Activated gamma-delta T cell (primary cell): Measurements from ENCODE around the gene ABHD1.
"Not testable (repeated sequence)": the region's sequence is repeated elsewhere in the genome, so short reads cannot be mapped to it uniquely, and the experiment has no call there.

Source experiments
- DNase-seq: peaks from one replicate; lab custom pipeline; 2025; lab: John Stamatoyannopoulos, UW

Gene ABHD1

DNA sequence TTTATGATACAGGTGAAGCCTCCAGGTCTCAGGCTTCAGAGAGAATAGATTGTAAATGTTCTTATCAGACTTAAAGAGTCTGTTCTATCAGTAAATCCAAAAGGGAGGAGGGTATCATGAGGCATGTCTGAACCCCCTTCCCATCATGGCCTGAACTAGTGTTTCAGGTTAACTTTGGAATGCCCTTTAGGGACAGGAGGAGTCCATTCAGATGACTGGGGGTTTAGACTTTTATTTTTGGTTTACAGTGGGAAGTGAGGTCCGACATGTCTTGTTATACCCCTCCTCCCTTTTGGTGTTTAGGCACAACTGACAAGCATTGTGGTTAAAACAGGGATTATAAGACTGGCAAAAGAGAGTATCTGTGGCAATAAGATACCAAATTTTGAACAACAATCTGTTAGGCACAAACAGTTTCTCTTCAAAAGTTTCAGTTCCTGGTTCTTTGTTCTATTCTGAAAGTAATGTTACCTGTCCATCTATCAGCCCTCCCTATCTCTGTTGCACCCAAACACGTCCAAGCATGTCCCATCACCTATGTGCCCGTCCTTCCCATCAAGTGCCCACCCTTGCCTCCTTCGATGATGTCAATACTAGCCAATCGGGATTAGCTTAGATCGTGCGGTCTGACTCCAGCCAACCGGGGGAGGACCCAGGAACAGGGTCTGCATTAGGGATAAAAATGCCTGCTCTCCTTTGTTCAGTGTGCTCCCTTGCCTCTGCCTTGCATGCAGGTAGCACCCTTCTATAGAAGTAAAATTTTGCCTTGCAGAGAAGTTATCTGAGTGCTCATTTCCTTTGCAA lies 41.5 kb downstream of the ABHD1 start:
- DNase-seq, result no peak

DNA sequence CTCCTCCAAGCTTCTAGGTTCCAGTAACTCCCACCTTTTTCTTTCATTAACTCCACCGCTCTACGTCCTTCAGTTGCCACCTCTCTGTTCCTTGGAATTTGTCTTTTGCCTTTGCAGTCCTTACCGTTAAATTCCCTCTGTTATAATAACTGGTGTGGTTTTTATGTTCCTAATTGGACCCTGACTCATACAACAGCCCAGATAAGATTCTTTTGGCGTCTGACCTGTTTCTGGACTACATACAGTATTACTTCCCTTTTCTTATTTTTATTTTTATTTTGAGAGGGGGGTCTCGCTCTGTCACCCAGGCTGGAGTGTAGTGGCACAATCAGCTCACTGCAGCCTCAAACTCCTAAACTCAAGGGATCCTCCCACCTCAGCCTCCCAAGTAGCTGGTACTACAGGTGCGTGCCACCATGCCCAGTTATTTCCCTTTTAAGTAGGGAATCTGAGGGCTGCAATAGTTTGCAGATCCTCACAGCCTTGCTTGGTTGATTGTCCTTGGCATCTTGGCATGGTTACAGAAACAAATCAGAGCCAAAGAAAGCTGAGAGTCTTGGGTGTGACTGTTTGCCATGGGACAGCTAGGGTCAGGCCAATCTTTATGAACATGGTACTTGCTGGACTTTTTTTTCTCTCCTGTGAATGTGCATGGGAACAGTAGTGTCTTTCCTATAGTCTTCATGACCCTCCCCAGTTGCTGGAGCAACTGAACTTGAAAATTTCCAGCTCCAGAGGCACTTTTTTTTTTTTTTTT lies 47.1 kb downstream of the ABHD1 start:
- DNase-seq, result no peak

DNA sequence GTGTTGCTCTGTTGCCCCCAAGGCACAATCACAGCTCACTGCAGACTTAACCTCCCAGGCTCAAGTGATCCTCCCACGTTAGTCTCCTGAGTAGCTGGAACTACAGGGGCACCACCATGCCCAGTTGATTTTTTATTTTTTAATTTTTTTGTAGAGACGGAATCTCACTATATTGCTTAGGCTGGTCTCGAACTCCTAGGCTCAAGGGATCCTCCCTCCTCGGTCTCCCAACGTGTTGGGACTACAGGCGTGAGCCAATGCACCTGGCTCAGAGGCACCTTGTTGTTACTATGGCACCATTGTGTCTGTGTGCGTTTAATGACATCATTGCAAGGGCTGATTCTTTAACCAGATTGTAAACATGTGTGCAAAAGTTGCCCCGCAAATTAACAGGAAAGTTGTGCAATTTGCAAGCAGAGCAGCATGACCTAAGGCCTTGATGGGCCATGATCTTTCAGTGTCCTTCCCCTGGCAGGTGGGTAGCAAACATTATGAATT lies 47.8 kb downstream of the ABHD1 start:
- no peak for DNase-seq

DNA sequence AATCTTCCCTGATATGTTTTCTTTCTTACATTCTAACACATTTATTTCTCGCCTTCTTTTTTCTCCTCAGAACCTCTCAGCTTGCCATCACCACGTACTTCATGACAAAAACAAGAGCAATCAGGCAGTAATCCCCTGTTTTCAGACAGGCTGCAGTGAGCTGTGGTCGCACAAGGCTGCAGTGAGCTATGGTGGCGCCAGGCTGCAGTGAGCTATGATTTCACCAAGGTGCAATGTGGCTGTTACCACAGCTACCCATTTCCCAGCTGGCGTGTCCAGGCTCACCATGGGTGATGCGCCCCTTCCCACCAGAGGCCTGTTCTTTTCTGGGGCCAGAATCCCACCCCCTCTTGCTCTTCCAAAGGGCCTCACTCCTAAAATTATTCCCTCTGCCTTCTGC lies 51.0 kb downstream of the ABHD1 start:
- no peak for DNase-seq

DNA sequence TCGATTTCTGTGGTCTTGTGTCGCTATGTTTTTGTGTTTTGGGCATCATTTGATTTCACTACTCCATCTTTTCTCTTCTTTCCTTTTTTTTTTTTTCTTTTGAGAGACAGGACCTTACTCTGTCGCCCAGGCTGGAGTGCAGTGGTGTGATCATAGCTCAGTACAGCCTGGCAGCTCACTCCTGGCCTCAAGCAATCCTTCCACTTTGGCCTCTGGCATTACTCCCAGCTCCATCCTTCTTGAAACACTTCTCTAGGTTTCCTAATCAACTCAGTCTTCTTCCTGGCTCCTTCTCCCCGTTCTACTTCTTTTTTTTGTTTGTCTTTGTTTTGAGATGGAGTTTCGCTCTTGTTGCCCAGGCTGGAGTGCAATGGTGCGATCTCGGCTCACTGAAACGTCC lies 51.7 kb downstream of the ABHD1 start:
- DNase-seq, result no peak

DNA sequence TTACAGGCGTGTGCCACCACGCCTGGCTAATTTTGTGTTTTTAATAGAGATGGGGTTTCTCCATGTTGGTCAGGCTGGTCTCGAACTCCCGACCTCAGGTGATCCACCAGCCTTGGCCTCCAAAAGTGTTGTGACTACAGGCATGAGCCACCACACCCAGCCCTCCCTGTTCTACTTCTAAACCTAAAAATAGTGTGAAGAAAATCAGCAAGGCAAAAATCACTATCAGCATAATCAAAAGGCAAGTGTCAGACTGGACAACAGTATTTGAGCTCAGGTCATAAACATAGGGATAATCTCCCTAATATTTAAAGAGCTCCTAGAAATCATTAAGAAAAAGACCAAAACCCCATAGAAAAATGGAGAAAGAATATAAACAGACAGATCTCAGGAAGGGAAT lies 52.2 kb downstream of the ABHD1 start:
- DNase-seq, result not testable (repeated sequence)

DNA sequence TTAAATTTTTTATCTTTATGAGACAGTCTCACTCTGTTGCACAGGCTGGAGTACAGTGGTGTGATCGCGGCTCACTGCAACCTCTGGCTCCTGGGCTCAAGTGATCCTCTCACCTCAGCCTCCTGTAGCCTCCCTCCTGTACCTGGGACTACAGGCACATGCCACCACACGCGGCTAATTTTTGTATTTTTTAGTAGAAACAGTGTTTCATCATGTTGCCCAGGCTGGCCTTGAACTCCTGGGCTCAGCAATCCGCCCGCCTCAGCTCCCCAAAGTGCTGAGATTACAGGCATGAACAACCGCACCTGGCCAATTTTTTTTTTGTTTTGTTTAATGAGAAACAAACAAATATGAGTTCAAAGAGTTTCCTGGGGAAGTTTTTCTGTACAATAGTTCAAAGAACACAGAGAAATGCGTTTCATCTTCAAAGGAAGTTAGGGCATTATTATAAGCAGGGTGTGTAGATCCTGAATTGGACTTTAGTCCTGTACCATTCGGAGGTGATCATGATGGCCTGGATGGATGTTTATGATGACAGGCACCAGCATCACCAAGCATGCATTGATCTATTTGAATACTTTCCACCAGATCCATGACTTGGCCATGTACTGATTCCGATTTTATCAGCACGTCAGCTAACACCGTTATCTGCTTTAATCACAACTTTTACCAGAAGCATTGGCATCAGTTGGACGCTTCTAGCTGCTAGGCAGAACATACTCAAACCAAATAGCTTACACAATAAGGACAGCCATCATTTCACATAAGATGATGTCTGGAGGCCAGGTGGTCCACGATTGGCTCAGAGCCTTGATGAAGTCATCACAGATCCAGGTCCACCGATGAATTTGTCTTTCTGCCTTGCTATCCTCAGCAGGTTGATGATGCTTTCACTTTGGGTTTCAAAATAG lies 54.1 kb downstream of the ABHD1 start:
- DNase-seq, result no peak

DNA sequence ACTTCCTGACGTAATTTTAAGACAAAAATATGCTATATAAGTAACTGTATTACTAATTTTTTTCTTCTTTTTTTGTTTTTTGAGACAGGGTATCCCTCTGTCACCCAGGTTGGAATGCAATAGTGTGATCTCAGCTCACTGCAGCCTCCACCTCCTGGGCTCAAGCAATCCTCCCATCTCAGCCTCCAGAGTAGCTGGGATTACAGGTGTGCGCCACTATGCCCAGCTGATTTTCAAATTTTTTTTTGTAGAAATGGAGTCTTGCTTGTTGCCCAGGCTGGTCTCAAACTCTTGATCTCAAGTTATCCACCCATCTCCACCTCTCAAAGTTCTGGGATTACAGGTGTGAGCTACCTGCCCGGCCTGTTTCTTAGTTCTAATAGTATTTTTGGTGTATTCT lies 54.9 kb downstream of the ABHD1 start:
- no peak for DNase-seq

DNA sequence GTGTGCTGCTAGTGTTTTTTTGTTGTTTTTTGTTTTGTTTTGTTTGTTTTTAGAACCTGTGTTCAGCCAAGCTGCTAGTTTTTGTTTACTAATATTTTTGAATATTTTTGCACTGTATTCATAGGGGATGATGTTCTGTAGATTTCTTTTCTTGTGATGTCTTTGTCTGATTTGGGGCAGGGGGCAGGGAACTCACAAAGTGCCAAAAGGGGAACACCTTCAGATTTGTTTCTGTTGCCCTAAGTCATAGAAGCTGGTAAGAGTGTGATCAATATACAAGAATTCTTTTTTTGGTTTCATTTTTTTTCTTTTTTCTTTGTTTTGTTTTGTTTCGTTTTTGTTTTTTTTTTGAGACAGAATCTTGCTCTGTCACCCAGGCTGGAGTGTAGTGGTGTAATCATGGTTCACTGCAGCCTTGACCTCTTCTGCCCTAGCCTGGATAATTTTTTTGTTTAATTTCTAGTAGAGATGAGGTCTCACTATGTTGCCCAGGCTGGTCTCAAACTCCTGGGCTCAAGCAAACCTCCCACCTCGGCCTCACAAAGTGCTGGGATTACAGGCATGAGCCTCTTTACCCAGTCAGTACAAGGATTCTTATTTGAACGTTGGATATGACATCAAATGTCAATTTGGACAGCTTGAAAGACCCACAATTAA lies 55.9 kb downstream of the ABHD1 start:
- DNase-seq, result no peak
